AG04450 (cell line): Measurements from ENCODE around the gene PLPPR1. TPM values are rescaled to one million over a fixed set of nuclear protein-coding genes. Genes with fewer than 3 reads are reported as not detected.
"Not testable (repeated sequence)": the region's sequence is repeated elsewhere in the genome, so short reads cannot be mapped to it uniquely, and the experiment has no call there.

Source experiments
- CTCF ChIA-PET: fragments of 300-600, 350-600 bp; formaldehyde crosslinking; extraction: SDS; loops from one replicate; lab custom pipeline; 2022; ENCODE audit warnings: antibody characterized with exemption, inconsistent platforms; lab: Charles Lee
- POLR2A ChIA-PET: fragments of 350-600 bp; formaldehyde crosslinking; extraction: SDS; loops from one replicate; lab custom pipeline; 2021; ENCODE audit warnings: antibody characterized with exemption, inconsistent platforms; lab: Yijun Ruan, JAX
- DNase-seq: peaks from one replicate; pipeline ENCODE4 v3.0.0-alpha.2; 2011; ENCODE audit warnings: low read depth, low spot score
- H3K27ac ChIP-seq: one replicate; pipeline ENCODE4 v1.5.1; 2012; ENCODE audit warnings: low read depth, low read length, control low read depth
- H3K27me3 ChIP-seq: one replicate; pipeline ENCODE4 v1.6.0; 2012; ENCODE audit warnings: low read length; ENCODE audit not compliant: control insufficient read depth, insufficient read depth
- H3K4me3 ChIP-seq: 2 replicates; pipeline ENCODE4 v1.5.1; 2011; ENCODE audit warnings: mild to moderate bottlenecking, low read depth, low read length, control low read depth
- H3K9me3 ChIP-seq: 2 replicates; pipeline ENCODE4 v1.5.1; 2012; ENCODE audit warnings: low read length; ENCODE audit not compliant: control insufficient read depth, insufficient read depth
- CTCF ChIP-seq: IDR thresholded peaks from 2 replicates; pipeline ENCODE4 v1.5.1; 2011; ENCODE audit warnings: low read depth, low read length, control low read depth, inconsistent platforms
- polyA plus RNA-seq: library from polyadenylated mRNA; depleted of rRNA; stranded (reverse); fragments of >200 nt; gene quantifications from 2 replicates; pipeline ENCODE4 v1.2.3, GENCODE V29; 2011

Gene PLPPR1
- polyA plus RNA-seq, 1 experiment = not detected

- TF ChIP-seq CTCF = no peak
- H3K9me3 ChIP-seq = no peaks in the 10 kb centered on the region
- ChIA-PET POLR2A (no interaction called here), CTCF (no interaction called here)
- no peak overlapping the region for H3K4me3 ChIP-seq
- H3K27ac ChIP-seq = no peak overlapping the region
- H3K27me3 ChIP-seq = no peaks in the 10 kb centered on the region
- DNase-seq = no peak
These were observed 298.0 kb downstream of the PLPPR1 start for GRCh38 chr9:101326501-101326900.

GRCh38 chr9:101327422-101327909 is 298.9 kb downstream of the PLPPR1 start:
- POLR2A ChIA-PET, H3K27me3 ChIP-seq, H3K9me3 ChIP-seq, H3K4me3 ChIP-seq, H3K27ac ChIP-seq, CTCF ChIA-PET, DNase-seq: not testable (repeated sequence)

- H3K4me3 ChIP-seq = no peak overlapping the region
- ChIA-PET CTCF (no interaction called here), POLR2A (no interaction called here)
- no peak for DNase-seq
- H3K9me3 ChIP-seq = no peaks in the 10 kb centered on the region
- H3K27ac ChIP-seq = no peak overlapping the region
- peaks cover 4% of the 10 kb centered on the region for H3K27me3 ChIP-seq
- no peak for TF ChIP-seq CTCF
These were observed 303.8 kb downstream of the PLPPR1 start for GRCh38 chr9:101332362-101332761.

GRCh38 chr9:101333490-101333889 is 305.0 kb downstream of the PLPPR1 start:
- Histone ChIP-seq H3K27me3 (peaks cover 4% of the 10 kb centered on the region), H3K27ac (no peak overlapping the region), H3K4me3 (no peak overlapping the region), H3K9me3 (no peaks in the 10 kb centered on the region)
- ChIA-PET CTCF (no interaction called here), POLR2A (no interaction called here)
- TF ChIP-seq CTCF = no peak
- DNase-seq = no peak

GRCh38 chr9:101333926-101334702 is 305.6 kb downstream of the PLPPR1 start:
- Histone ChIP-seq H3K4me3 (no peak overlapping the region), H3K9me3 (no peaks in the 10 kb centered on the region), H3K27ac (no peak overlapping the region), H3K27me3 (peaks cover 4% of the 10 kb centered on the region)
- ChIA-PET POLR2A (no interaction called here), CTCF (interaction anchor here (1.5 kb wide), 1 partner anchor 54 kb away, joined by 4 read pairs; no protein-coding TSS in a partner anchor)
- no peak for TF ChIP-seq CTCF
- no peak for DNase-seq
